OCI-LY7 (cell line): Measurements from ENCODE around the gene SLC41A1. TPM values are rescaled to one million over a fixed set of nuclear protein-coding genes. Genes with fewer than 3 reads are reported as not detected.

ENCODE experiments used
- BruUV-seq: library from RNA; stranded (reverse); fragments of 400-500 nt; replicated peaks from 2 replicates; lab custom pipeline; 2021; lab: Mats Ljungman, UMichigan
- CTCF ChIA-PET: fragments of 300-600 bp; sonication (Branson Sonifier 250); formaldehyde crosslinking; loops from one replicate; lab custom pipeline; 2022; ENCODE audit warnings: antibody characterized with exemption; ENCODE audit not compliant: unreplicated experiment; lab: Charles Lee
- POLR2A ChIA-PET: fragments of 300-600 bp; sonication (Branson Sonifier 250); formaldehyde crosslinking; loops from one replicate; lab custom pipeline; 2022; ENCODE audit warnings: antibody characterized with exemption; lab: Charles Lee
- DNase-seq: peaks from one replicate; pipeline ENCODE4 v3.0.0-alpha.2; 2015; ENCODE audit warnings: low spot score
- H2AFZ ChIP-seq: fragments of 200-600 bp; sonication (generic), shearing (Covaris generic); 2 replicates; pipeline ENCODE4 v1.6.1; 2014; ENCODE audit warnings: mild to moderate bottlenecking, antibody characterized with exemption, low read length, moderate library complexity
- H3K27ac ChIP-seq: fragments of 200-600 bp; sonication (generic); 2 replicates; pipeline ENCODE4 v1.5.1; 2014; ENCODE audit warnings: mixed run types, low read depth, mild to moderate bottlenecking, moderate library complexity, low read length, inconsistent platforms; ENCODE audit not compliant: poor library complexity, severe bottlenecking
- H3K36me3 ChIP-seq: fragments of 200-600 bp; sonication (generic); 2 replicates; pipeline ENCODE4 v1.6.1; 2014; ENCODE audit warnings: mild to moderate bottlenecking, antibody characterized with exemption, low read length, moderate library complexity, mixed read lengths; ENCODE audit not compliant: insufficient read depth
- H3K4me1 ChIP-seq: fragments of 200-600 bp; sonication (generic); 2 replicates; pipeline ENCODE4 v1.5.1; 2014; ENCODE audit warnings: mild to moderate bottlenecking, low read length; ENCODE audit not compliant: insufficient read depth, poor library complexity, severe bottlenecking
- H3K4me2 ChIP-seq: fragments of 200-600 bp; sonication (generic); 2 replicates; pipeline ENCODE4 v1.6.1; 2014; ENCODE audit warnings: mild to moderate bottlenecking, low read length
- H3K4me3 ChIP-seq: fragments of 200-600 bp; sonication (generic); 2 replicates; pipeline ENCODE4 v1.5.1; 2014; ENCODE audit warnings: mild to moderate bottlenecking, low read depth, low read length; ENCODE audit not compliant: poor library complexity, severe bottlenecking
- H3K79me2 ChIP-seq: fragments of 200-600 bp; sonication (generic); 2 replicates; pipeline ENCODE4 v1.6.1; 2016; ENCODE audit warnings: low read depth, mild to moderate bottlenecking, low read length, moderate library complexity, mixed read lengths; ENCODE audit not compliant: insufficient read depth
- H3K9me2 ChIP-seq: fragments of 200-600 bp; sonication (generic); 2 replicates; pipeline ENCODE4 v1.6.1; 2016; ENCODE audit warnings: mild to moderate bottlenecking, low read length, mixed read lengths; ENCODE audit not compliant: insufficient read depth
- H3K9me3 ChIP-seq: fragments of 200-600 bp; sonication (generic); 2 replicates; pipeline ENCODE4 v1.6.1; 2014; ENCODE audit warnings: mild to moderate bottlenecking, mixed run types, low read length, mixed read lengths
- H4K20me1 ChIP-seq: fragments of 200-600 bp; sonication (generic); 2 replicates; pipeline ENCODE4 v1.6.1; 2014; ENCODE audit warnings: mild to moderate bottlenecking, antibody characterized with exemption, low read length, moderate library complexity, mixed read lengths; ENCODE audit not compliant: insufficient read depth
- CTCF ChIP-seq: fragments of 200-600 bp; sonication (generic); conservative IDR thresholded peaks from 2 replicates; pipeline ENCODE4 v1.5.1; 2014; ENCODE audit warnings: mild to moderate bottlenecking, antibody characterized with exemption, low read length, moderate library complexity, mixed read lengths
- EZH2phosphoT487 ChIP-seq: fragments of 200-600 bp; sonication (generic); IDR thresholded peaks from 2 replicates; pipeline ENCODE4 v1.6.1; 2018; ENCODE audit warnings: low read depth, borderline replicate concordance, mild to moderate bottlenecking, mixed run types, antibody characterized with exemption, low read length, moderate library complexity, mixed read lengths
- intact Hi-C: fragments of 100-400 bp; cut with micrococcal nuclease; formaldehyde crosslinking; loops from one replicate; pipeline ENCODE4 v1.10.0; 2022; ENCODE audit not compliant: unreplicated experiment
- total RNA-seq, 2 experiments: library from RNA; depleted of rRNA in 1 of 2; stranded (reverse); fragments of >200 nt in 1 of 2; shearing (Covaris generic) in 1 of 2; gene quantifications; 2 replicates each; pipeline ENCODE4 v1.2.3, GENCODE V29; 2014 to 2022

SLC41A1 gene
- total RNA-seq, 2 experiments from 2014 or later = 3.2 to 8.2 TPM

GRCh38 chr1:205750138-205751035, 62.6 kb downstream of the SLC41A1 start, which contains the start of gene NUCKS1:
TSS of gene NUCKS1 (minus strand) at chr1:205750182. CDS start at chr1:205749973, 209 bp downstream.
- Histone ChIP-seq H2AFZ (peak within 1 kb of the TSS; percentile 98), H3K27ac (peak within 1 kb of the TSS; percentile 86), H4K20me1 (peaks cover 34% of the 10 kb centered on the region), H3K4me3 (peak within 1 kb of the TSS; percentile 95), H3K9me2 (no peaks in the 10 kb centered on the region), H3K4me2 (peak within 1 kb of the TSS; percentile 87), H3K4me1 (peaks cover 35% of the 10 kb centered on the region), H3K36me3 (peaks cover 38% of the 10 kb centered on the region), H3K79me2 (peaks cover 46% of the 10 kb centered on the region), H3K9me3 (no peaks in the 10 kb centered on the region)
- peak; percentile 100 for DNase-seq
- intact Hi-C loops = loop anchor here (5.0 kb wide), 1 partner anchor 292 kb away; no protein-coding TSS in a partner anchor
- ChIA-PET CTCF (no interaction called here), POLR2A (interaction anchor here (0.6 to 1.4 kb wide), 2 partner anchors 15 to 811 kb away, joined by 3 to 4 read pairs; no protein-coding TSS in a partner anchor)
- BruUV-seq = TSS peak; percentile 93
- TF ChIP-seq EZH2phosphoT487 = no peak
- no peak for TF ChIP-seq CTCF

GRCh38 chr1:205749234-205750137, 63.5 kb downstream of the SLC41A1 start:
- Histone ChIP-seq H4K20me1 (peaks cover 40% of the 10 kb centered on the region), H3K36me3 (peaks cover 45% of the 10 kb centered on the region), H2AFZ (no peak overlapping the region), H3K27ac (peak overlapping the region; percentile 86), H3K4me1 (peaks cover 43% of the 10 kb centered on the region), H3K4me3 (peak overlapping the region; percentile 95), H3K79me2 (peaks cover 55% of the 10 kb centered on the region), H3K4me2 (peak overlapping the region; percentile 87), H3K9me2 (no peaks in the 10 kb centered on the region), H3K9me3 (no peaks in the 10 kb centered on the region)
- ChIA-PET CTCF (interaction anchor here (0.6 kb wide), 1 partner anchor 156 kb away, joined by 4 read pairs; no protein-coding TSS in a partner anchor), POLR2A (no interaction called here)
- DNase-seq = peak; percentile 95
- intact Hi-C loops = loop anchor here (5.0 kb wide), 1 partner anchor 293 kb away; no protein-coding TSS in a partner anchor
- no TSS peak for BruUV-seq
- TF ChIP-seq CTCF = no peak
- TF ChIP-seq EZH2phosphoT487 = no peak
